Ureter (tissue), 1 donor: ENCODE measurements around the gene OSBPL2. TPM values are rescaled to one million over a fixed set of nuclear protein-coding genes. Genes with fewer than 3 reads are reported as not detected.

Source experiments
- DNase-seq: peaks from one replicate; pipeline ENCODE4 v3.0.0-alpha.2; 2020; ENCODE audit warnings: low spot score
- total RNA-seq: library from RNA; stranded (reverse); gene quantifications from one replicate; pipeline ENCODE4 v1.2.4, GENCODE V29; 2023
- donor health status: DM: yes; HTN: yes; CAD: no.

OSBPL2 gene
- total RNA-seq, 1 donor from 2014 or later = 130 TPM

DNA sequence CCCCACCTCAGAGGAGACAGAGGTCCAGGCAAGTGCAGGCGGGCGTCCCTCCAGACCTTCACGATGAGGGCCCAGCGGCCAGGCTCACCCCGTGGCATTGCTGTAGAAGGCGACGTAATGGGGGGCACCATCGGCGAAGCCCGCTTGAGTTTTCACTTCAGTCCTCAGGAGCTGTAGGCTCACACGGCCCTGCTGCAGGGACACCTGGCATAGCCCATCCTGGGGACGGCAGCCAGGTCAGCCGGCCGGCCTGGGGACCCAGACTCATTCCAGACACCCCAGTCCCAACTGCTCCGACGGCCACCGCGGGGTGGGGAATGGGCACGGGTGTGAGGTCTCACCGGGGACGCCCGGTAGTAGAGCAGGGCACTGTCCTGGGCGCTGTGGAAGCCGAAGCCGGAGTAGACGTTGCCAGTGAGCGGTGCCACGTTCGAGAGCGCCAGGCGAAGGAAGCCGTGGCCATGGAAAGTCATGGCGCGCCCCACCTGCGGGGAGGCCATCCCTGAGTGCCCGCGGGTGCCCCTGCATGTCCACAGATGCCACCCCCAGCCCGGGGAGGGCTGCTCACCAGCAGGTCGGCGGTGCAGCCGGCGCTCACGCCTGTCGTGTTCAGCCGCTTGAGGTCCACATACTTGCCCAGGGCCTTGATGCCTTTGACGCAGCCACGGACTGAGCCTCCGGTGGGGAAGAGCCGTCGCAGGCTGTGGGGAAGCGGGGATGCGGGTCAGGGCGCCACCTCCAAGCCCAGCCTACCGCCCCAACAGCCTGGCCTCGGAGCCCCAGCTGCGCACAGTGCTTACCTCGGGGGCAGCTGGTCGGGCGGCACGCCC is 73.7 kb downstream of the OSBPL2 start:
- DNase-seq = no peak

DNA sequence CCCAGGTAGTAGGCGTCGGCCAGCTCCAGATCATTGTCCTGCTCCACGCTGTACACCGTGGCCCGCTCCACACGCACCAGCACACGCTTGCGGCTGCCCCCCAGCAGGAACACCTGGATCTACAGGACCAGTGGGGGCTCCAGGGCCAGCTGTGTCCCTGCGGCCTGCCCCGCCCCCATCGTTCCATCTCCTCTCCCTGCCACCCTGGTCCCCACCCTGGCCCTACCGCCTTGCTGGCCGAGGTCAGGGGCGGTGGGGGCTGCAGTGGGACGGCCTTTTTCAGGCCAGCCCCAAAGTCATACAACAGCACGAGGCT is 74.3 kb downstream of the OSBPL2 start:
- DNase-seq = no peak

DNA sequence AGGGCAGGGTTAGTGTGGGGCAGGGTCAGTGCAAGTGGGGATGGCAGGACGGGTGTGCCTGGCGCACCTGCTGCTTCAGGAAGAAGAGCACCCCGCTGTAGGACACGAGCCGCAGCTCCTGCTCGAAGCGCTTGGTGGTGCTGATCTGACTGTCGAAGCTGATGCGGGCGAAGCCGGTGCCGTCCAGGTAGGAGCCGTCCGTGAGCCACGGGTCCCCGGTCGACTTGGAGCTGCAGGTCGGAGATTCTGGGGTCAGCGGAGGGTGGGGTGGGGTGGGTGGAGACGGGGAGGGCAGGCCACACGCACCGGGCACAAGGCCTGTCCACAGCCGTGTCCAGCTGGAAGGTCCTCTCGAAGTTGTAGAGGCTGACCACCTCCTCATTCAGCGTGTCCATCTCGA is 74.7 kb downstream of the OSBPL2 start:
- DNase-seq = no peak

DNA sequence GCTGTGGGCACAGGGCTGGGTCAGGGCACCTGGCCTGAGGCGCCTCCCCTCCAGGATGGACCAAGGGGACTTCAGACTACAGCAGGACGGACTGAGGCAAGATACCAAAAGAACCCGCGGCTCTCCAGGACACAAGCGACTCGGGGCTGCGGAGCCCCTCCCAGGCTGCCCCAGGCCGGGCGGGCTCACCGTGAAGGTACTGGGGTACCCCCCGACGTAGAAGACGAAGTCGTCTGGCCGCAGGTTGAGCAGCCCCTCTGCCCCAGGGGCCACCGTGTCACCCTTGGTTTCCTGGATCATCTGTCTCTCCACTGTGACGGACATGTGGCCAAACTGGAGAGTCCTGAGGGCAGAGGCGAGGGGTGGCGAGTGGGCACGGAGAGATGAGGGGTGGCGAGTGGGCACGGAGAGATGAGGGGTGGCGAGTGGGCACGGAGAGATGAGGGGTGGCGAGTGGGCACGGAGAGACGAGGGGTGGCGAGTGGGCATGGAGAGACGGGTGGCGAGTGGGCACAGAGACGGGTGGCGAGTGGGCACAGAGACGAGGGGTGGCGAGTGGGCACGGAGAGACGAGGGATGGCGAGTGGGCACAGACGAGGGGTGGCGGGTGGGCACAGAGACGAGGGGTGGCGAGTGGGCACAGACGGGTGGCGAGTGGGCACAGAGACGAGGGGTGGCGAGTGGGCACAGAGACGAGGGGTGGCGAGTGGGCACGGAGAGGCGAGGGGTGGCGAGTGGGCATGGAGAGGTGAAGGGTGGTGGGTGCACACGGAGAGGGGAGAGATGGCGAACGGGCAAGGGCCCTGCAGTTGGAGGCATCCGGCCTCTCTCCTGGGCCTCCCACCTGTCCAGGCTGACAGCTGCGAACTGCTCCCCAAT is 75.4 kb downstream of the OSBPL2 start:
- no peak for DNase-seq

DNA sequence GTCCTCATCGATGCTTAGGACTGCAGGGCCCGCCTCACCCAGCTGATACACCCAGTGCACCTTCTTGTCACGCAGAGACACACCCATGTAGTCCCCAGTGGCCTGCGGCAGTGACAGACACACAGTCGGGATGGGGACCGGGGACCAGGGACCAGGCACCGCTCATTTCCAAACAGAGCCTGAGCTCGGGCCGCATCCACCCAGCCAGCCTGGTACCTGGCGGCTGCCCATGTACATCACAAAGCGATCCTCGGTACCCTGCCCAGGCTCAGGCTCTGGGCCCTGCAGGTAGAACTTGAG is 76.0 kb downstream of the OSBPL2 start:
- no peak for DNase-seq

DNA sequence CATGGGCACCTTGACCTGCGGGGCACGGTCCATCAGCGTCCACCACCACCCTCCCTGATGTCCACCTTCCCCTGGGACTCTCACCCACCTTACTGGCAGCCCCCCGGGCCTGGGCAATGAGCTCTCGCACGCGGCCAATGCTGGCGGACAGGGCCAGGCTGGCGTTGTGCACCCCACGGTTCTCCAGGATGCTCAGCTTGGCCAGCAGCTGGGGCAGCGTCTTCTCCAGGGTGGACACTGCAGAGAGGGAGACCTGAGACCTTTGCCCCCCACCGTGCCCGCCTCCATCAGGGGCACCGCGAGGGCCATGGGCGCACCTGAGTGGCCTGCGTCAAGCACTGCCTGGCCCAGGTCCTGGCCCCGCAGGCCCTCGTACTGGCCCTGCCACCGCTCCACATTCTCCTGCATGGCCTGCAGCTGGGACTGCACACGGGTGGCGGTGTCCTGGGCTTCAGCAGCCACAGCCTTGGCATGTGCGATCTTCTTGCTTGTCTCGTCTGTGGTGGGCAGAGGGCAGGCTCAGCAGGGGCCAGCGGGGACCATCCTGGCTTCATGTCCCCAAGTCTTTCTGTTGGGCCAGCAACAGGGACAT is 76.5 kb downstream of the OSBPL2 start:
- no peak for DNase-seq

DNA sequence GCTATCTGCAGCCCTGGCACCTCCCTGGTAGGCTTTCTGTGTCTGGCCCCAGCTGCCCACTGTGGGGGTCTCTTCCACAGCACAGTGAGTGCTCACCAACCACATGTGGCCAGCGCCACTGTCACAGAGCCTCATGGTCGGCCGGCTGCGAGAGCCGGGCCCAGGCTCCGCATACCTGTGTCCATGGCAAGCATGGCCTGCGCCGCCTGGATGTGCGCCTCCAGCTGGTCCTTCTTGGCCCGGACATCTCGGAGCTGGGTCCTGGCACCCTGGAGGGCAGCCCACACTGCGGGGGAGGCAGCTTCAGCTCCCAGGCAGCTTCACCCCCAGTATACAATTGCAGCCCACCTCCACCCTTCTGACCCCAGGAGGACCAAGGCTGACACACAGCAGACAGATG is 77.5 kb downstream of the OSBPL2 start:
- DNase-seq = no peak

DNA sequence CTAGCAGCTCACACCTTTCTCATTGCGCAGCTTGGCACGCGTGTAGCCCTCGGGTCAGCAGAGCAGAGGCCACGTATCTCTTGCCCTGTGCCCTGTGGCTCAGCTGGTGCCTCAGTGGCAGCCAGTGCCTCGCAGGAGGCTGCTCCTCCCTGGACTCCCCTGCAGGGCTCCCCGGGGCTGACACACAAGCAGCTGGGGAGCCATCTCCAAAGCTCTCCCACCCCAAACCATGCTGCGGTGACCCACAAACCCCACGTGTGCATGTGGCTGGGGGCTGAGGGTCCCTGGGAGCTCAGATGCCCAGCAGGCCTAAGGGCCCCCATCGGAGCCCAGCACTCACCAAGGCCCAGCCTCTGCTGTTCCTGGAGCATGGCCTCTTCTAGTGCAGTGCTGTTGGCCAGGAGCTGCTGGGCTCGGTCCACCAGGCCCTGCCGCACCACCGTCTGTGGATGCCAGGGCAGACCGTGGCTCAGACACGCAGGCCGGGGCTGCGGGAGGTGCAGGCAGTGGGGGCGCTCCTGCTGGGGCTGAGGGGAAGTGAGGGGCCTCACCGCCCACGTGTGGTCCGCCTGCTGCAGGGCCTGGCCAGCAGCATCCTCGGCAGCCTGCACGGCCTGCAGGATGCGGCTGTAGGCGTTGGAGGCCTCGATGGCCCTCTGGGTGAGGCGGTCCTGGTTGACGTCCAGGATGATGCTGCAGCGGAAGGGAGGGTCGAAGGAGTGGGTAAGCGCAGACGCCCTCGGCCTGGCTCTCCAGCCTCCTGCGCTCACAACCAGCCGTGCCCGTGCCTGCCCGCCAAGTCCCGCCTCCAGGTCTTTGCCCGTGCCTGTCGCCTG is 78.2 kb downstream of the OSBPL2 start:
- DNase-seq = peak; percentile 71

DNA sequence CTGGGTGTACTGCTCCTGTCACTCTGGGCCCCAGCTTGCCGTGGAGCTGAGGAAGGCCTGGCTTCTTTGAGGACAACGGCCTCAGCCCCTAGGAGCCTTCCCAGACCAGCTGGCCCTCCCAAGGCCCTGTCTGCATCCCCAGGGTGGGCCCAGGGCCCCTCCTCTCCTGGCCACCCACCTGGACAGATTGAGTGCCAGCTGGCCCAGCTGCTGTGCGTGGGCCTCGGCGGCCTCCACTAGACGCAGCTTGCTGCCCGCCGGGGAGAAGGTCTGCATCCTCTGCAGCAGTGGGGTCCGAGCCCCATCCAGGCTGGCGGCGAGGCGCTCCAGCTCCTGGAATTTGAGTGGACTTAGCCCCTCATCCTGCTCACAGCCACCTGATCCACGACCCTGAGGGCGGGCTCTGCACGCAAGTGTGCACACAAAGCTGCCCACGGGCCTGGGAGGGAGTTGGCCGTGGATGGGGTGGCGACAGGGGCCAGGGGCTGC is 78.9 kb downstream of the OSBPL2 start:
- DNase-seq = no peak

DNA sequence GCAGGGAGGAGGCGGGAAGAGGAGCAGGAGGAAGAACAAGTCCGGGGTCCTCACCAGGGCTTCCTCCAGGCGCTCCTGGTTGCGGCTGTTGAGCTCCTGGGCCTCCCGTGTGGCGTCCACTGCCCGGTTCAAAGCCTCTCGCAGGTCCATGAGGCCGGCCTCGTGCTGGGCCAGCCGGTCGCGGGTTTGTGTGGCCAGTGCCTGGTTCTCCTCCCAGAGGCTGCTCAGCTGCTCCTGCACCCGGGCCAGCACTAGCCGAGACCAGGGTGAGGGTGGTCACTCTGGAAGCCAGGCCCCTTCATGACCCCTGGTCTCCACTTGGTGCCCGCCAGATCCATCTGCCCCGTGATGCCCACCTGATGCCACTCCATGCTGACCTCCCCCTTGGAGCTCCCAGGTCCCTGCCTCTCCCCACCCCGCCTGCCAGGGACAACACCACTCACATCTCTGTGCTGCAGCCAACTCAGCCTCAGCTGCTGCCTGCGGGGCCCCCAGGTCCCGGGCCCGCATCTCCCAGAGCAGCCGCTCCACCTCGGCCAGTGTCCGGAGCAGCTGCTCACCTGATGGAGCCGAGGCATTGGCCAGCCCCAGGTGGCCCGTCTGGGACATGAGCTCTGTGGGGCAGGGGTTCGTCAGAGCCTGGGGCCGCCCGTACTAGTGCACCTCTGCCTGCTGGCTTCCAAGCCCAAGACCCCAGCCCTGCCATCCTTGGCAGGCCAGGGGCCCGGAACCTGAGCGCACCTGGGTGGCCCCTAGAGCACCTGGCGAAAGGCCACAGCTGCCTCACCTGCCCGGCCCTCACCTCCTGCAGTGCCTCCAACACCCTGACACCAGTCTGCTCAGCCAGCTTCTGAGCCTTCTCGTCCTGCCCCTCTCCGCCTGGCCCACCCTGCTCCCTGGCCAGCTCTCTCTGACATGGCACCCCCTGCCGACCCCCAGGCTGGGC is 80.4 kb downstream of the OSBPL2 start:
- DNase-seq = no peak

DNA sequence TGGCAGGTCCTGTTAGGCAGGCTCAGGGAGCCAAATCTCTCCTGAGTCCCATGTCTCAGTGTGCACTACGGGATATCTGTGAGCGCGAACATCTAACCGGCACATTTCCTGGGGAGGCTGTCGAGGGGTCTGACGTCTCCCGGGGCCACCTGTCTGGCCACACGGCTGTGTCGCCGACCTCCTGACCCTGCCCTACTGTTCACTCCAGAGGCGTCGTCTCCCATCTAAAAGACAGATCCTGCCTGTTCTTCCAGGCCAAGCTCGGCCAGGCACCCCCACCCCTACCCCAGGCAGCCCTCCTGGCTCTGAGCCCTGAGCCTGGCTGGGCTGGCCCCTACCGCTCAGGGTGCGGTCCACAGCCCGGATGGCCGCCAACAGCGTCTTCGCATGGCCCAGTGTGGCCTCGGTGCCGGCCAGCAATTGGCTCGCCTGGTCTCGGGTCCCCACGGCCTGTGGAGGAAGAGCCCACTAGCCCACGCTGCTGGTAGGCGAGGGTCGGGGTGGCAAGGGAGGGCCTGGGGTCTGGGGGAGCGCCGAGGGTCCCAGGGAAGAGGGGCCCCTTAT is 81.1 kb downstream of the OSBPL2 start:
- no peak for DNase-seq

DNA sequence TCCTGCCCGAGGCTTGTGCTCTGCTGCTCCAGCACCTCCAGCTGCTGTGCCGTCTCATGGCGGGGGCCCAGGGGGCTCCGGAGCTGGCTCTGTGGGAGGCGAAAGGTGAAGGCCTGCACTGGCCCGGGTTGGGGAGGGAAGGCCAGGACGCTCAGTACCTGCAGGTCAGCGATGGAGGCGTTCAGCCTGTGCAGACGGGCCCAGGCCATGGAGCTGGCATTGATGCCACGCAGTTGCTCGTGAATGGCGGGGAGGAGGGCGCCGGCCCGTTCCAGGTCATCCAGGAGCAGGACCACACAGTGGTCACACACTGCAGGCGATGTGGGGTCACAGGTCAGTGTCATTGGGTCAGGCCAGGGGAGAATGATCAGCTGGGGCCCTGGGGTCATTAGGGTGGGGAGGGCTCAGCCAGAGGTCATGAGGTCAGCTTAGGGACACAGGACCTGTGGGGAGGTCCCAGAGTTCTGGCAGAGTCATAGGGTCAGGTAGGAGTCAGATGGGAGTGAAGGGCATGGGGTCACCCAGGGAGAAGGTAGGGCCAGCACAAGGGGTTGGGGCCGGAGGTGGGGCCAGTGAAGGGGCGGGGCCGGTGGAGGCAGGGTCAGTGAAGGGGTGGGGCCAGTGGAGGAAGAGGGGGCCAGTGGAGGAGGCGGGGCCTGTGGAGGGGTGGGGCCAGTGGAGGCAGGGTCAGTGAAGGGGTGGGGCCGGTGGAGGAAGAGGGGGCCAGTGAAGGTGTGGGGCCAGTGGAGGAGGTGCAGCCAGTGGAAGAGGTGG is 82.4 kb downstream of the OSBPL2 start:
- DNase-seq = no peak

DNA sequence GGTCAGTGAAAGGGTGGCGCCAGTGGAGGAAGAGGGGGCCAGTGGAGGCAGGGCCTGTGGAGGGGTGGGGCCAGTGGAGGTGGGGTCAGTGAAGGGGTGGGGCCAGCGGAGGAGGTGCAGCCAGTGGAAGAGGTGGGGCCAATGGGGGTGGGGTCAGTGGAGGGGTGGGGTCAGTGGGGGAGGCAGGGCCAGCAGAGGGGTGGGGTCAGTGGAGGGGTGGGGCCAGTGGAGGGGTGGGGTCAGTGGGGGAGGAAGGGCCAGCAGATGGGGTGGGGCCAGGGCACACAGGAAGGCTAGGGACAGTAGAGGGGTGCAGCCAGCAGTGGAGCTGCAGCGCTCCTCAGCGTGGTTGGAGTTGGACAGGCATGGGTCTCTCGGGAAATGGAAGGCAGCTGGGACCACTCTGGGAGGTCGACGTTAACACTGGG is 83.2 kb downstream of the OSBPL2 start:
- DNase-seq = no peak

DNA sequence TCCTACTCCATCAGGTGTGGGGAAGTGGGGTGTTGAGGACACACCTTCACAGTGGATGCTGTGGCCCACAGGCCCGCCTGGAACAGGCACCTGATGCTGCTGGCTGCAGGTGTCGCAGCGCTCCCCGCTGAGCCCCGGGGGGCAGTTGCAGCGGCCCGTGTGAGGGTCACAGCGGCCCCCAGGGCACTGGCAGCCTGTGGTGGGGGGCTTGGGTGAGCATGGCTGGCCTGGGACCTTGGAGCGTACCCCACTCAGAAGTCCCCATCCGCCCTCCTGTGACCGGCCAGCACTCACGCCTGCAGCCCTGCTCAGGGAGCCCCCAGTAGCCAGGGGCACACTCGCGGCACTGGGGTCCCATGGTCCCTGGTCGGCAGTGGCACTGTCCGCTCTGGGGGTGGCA is 83.7 kb downstream of the OSBPL2 start:
- no peak for DNase-seq

DNA sequence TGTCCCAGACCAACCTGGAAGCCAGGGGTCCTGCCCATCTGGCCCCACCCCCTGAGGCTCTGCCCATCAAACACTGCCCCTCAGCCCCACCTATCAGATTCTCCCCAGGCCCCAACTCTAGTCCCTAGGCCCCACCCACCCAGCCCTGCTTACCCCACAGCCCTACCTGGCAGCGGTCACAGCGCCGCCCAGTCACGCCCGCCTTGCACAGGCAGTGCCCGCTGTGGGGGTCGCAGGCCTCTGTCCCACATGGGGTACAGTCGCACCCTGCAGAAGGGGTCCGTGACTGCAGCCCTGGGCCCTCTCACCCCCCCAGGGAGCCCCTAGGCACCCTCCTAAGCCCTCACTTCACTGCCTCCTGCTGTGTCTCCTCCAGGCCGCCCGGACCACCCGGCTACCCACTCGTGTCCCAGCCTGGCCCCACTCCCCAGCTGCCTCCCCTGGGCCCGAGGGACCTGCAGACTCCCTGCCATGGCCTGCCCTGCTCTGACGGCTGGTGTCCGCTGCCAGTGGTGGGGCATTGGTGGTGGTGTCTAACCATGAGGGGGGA is 84.2 kb downstream of the OSBPL2 start:
- DNase-seq = no peak

DNA sequence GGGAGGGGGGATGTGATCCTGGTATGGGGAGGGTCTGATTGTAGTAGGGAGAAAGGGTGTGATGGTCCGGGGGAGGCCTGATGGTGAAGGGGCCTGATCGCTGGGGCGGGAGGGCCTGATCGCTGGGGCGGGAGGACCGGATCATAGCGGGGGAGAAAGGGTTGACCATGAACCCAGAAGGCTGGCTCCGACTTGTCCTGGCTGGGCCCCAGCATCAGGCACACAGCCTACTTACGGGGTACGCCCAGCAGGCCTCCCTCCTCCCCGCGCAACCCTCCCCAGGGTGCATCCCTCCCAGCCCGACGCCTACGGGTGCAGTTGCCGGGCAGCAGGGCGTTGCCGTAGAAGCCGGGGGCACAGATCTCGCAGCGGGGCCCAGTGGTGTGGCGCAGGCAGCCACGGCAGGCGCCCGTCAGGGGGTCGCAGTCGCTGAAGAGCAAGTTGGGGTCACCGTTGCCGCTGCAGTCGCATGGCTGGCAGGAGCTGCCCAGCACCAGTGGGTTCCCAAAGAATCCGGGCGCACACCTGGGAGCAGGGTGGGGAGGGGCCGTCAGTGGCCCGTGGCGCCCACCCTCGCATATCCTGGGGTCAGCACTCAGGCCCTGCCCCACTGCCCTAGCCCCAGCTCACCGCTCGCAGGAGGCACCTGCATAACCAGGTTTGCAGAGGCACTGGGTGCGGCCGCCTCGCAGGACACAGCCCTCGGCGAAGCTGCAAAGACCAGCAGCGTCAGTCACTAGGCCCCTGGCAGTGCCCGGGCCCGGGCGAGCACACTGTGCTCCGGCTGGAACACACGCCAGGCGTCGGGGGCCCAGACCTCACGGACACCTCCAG is 85.0 kb downstream of the OSBPL2 start:
- no peak for DNase-seq

DNA sequence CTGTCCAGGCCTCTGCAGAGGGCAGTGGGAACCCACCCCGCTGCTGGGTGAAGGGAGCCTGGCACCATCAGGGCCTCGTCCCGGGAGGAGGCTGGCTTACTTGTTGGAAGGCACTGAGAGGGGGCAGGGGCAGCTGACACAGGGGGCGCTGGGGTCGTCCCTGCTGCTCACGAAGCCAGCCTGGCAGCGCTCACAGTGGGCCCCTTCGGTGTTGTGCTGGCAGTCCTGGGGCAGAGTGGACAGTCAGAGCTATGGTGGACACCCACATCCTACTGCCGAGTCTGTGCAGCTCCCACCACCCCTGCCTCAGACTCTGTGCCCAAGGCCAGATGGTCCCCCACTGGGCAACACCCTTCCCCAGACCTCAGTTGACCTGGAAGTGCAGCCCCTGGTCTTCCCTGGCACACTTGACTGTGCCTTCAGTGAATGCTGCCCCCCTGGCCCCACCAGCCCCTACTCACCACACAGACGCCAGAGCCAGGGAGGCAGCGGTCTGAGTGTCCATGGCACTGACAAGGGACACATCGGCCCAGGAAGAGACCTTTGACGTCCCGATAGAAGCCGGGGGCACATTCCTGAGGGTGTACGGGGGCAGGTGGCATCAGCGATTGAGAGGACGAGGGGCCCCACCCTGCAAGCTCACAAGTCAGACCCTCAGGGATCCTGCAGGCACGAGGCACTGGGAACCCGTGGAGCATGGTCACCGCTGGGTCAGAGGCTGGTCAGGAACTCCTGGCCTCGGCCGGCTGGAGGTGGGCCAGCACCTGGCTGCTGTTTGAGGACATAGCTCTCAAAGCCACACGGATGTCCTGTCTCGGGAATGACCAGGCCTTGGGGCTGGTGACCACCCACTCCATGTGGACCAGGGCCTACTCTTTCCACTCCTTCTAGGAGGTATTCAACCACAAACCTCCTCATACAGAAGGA is 85.9 kb downstream of the OSBPL2 start:
- DNase-seq = no peak
